PC-3 (cell line): ENCODE data around the gene WTIP. TPM values are rescaled to one million over a fixed set of nuclear protein-coding genes. Genes with fewer than 3 reads are reported as not detected.

Source experiments
- ATAC-seq: fragments of 200-7000 bp; cut with Tn5 transposase; 2 replicates; pipeline ENCODE4 v1.9.1; 2020; ENCODE audit warnings: mild to moderate bottlenecking, moderate library complexity
- BruUV-seq: library from RNA; stranded (reverse); fragments of 400-500 nt; replicated peaks from 2 replicates; lab custom pipeline; 2021; lab: Mats Ljungman, UMichigan
- CTCF ChIA-PET: fragments of 300-600 bp; sonication (Branson Sonifier 250); formaldehyde crosslinking; loops from one replicate; lab custom pipeline; 2022; ENCODE audit warnings: antibody characterized with exemption; lab: Charles Lee
- POLR2A ChIA-PET: fragments of 300-600 bp; sonication (Branson Sonifier 250); formaldehyde crosslinking; loops from one replicate; lab custom pipeline; 2022; ENCODE audit warnings: antibody characterized with exemption; ENCODE audit not compliant: unreplicated experiment; lab: Charles Lee
- DNase-seq: peaks from one replicate; pipeline ENCODE4 v3.0.0-alpha.2; 2015
- H2AFZ ChIP-seq: fragments of 300-600 bp; sonication (generic); 2 replicates; pipeline ENCODE4 v1.6.0; 2016; ENCODE audit warnings: antibody characterized with exemption, low read length
- H3F3A ChIP-seq: fragments of 300-600 bp; sonication (generic); one replicate; pipeline ENCODE4 v1.6.0; 2017; ENCODE audit warnings: antibody characterized with exemption, low read length, control low read depth, mild to moderate bottlenecking; ENCODE audit not compliant: unreplicated experiment
- H3K27ac ChIP-seq: fragments of 300-600 bp; sonication (generic); 2 replicates; pipeline ENCODE4 v1.5.1; 2016; ENCODE audit warnings: mild to moderate bottlenecking, low read length
- H3K27me3 ChIP-seq: fragments of 300-600 bp; sonication (generic); 2 replicates; pipeline ENCODE4 v1.6.1; 2016; ENCODE audit warnings: low read length, mixed read lengths
- H3K36me3 ChIP-seq: fragments of 300-600 bp; sonication (generic); 2 replicates; pipeline ENCODE4 v1.6.1; 2016; ENCODE audit warnings: low read depth, mixed run types, low read length, mixed read lengths
- H3K4me1 ChIP-seq: fragments of 300-600 bp; sonication (generic); 2 replicates; pipeline ENCODE4 v1.5.1; 2016; ENCODE audit warnings: low read length; ENCODE audit not compliant: insufficient read depth
- H3K4me2 ChIP-seq: fragments of 300-600 bp; sonication (generic); 2 replicates; pipeline ENCODE4 v1.6.0; 2016; ENCODE audit warnings: low read length
- H3K4me3 ChIP-seq: fragments of 300-600 bp; sonication (generic); 2 replicates; pipeline ENCODE4 v1.5.1; 2016; ENCODE audit warnings: mild to moderate bottlenecking, low read length, mixed read lengths
- H3K79me2 ChIP-seq: fragments of 300-600 bp; sonication (generic); 2 replicates; pipeline ENCODE4 v1.6.1; 2017; ENCODE audit warnings: low read length, mixed read lengths
- H3K9ac ChIP-seq: fragments of 300-600 bp; sonication (generic); 2 replicates; pipeline ENCODE4 v1.6.0; 2016; ENCODE audit warnings: mild to moderate bottlenecking, low read length
- H3K9me2 ChIP-seq: fragments of 300-600 bp; sonication (generic); replicated peaks from 2 replicates; pipeline ENCODE4 v1.6.1; 2016; ENCODE audit warnings: mixed run types, low read length, mixed read lengths
- H3K9me3 ChIP-seq: fragments of 300-600 bp; sonication (generic); 2 replicates; pipeline ENCODE4 v1.6.1; 2016; ENCODE audit warnings: low read length, mixed read lengths
- H4K20me1 ChIP-seq: fragments of 300-600 bp; sonication (generic); 2 replicates; pipeline ENCODE4 v1.6.1; 2016; ENCODE audit warnings: low read length, mixed read lengths
- EZH2 ChIP-seq: fragments of 300-600 bp; sonication (generic); IDR thresholded peaks from one replicate; pipeline ENCODE4 v1.6.1; 2017; ENCODE audit warnings: antibody characterized with exemption, mild to moderate bottlenecking, low read length; ENCODE audit not compliant: unreplicated experiment
- EZH2phosphoT487 ChIP-seq: fragments of 300-600 bp; sonication (generic); IDR thresholded peaks from 2 replicates; pipeline ENCODE4 v1.6.1; 2018; ENCODE audit warnings: mild to moderate bottlenecking, antibody characterized with exemption, low read length, borderline replicate concordance
- intact Hi-C: fragments of 100-400 bp; cut with micrococcal nuclease; formaldehyde crosslinking; loops from 2 replicates; pipeline ENCODE4 v1.9.0; 2023
- total RNA-seq: library from RNA; depleted of rRNA; stranded (reverse); fragments of >200 nt; gene quantifications from 2 replicates; pipeline ENCODE4 v1.2.3, GENCODE V29; 2014
- TF ChIP-seq, protein P1 (sequence below): fragments of 300-600 bp; sonication (generic); conservative IDR thresholded peaks from 2 replicates; pipeline ENCODE4 v1.5.1; 2017; ENCODE audit warnings: antibody characterized with exemption, low read depth, mild to moderate bottlenecking, low read length

WTIP gene
- total RNA-seq, 1 experiment from 2014 or later, result 5.2 TPM

- intact Hi-C loops, result no loop called here
- no peak overlapping the region; the same call in 1 of the 2 replicates for H3K4me2 ChIP-seq
Measured at GRCh38 chr19:34474233-34474989, 7.1 kb upstream of the WTIP start.

GRCh38 chr19:34475026-34475974 lies 6.3 kb upstream of the WTIP start:
- ChIA-PET CTCF (no interaction called here), POLR2A (no interaction called here)
- Histone ChIP-seq H3K27me3 (no peaks in the 10 kb centered on the region), H3K9me3 (no peaks in the 10 kb centered on the region), H3K4me1 (peaks cover 7% of the 10 kb centered on the region), H3K9me2 (no peaks in the 10 kb centered on the region), H2AFZ (no peak overlapping the region), H3K79me2 (no peaks in the 10 kb centered on the region), H3K36me3 (peaks cover 19% of the 10 kb centered on the region), H3K4me2 (no peak overlapping the region; the same call in 1 of the 2 replicates), H4K20me1 (0 out of 2 replicates have a peak, but pooled peaks cover 3% of the 10 kb centered on the region), H3F3A (peaks cover 3% of the 10 kb centered on the region), H3K9ac (no peak overlapping the region), H3K27ac (0 out of 2 replicates have a peak overlapping the region, but pooled peaks have one; percentile 33), H3K4me3 (no peak overlapping the region)
- TF ChIP-seq EZH2phosphoT487 (no peak), EZH2 (no peak)
- TF ChIP-seq, protein P1, sequence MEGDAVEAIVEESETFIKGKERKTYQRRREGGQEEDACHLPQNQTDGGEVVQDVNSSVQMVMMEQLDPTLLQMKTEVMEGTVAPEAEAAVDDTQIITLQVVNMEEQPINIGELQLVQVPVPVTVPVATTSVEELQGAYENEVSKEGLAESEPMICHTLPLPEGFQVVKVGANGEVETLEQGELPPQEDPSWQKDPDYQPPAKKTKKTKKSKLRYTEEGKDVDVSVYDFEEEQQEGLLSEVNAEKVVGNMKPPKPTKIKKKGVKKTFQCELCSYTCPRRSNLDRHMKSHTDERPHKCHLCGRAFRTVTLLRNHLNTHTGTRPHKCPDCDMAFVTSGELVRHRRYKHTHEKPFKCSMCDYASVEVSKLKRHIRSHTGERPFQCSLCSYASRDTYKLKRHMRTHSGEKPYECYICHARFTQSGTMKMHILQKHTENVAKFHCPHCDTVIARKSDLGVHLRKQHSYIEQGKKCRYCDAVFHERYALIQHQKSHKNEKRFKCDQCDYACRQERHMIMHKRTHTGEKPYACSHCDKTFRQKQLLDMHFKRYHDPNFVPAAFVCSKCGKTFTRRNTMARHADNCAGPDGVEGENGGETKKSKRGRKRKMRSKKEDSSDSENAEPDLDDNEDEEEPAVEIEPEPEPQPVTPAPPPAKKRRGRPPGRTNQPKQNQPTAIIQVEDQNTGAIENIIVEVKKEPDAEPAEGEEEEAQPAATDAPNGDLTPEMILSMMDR, result no peak
- no TSS peak for BruUV-seq
- ATAC-seq, result peak; percentile 68
- peak; percentile 70 for DNase-seq
- intact Hi-C loops, result no loop called here

More at GRCh38 chr19:34474233-34474989, 7.1 kb upstream of the WTIP start:
- ATAC-seq (peak; percentile 32), DNase-seq (no peak)
- Histone ChIP-seq H3K27me3 (no peaks in the 10 kb centered on the region), H3K4me1 (peaks cover 7% of the 10 kb centered on the region), H2AFZ (no peak overlapping the region), H3K36me3 (peaks cover 19% of the 10 kb centered on the region), H3K27ac (0 out of 2 replicates have a peak overlapping the region, but pooled peaks have one; percentile 33), H4K20me1 (0 out of 2 replicates have a peak, but pooled peaks cover 3% of the 10 kb centered on the region), H3K4me3 (no peak overlapping the region), H3K9ac (no peak overlapping the region), H3K79me2 (no peaks in the 10 kb centered on the region), H3K9me2 (no peaks in the 10 kb centered on the region), H3K9me3 (no peaks in the 10 kb centered on the region), H3F3A (peaks cover 3% of the 10 kb centered on the region)
- TF ChIP-seq EZH2phosphoT487 (no peak), EZH2 (no peak)
- TF ChIP-seq, protein P1, result no peak
- POLR2A ChIA-PET, result no interaction called here
- CTCF ChIA-PET, result no interaction called here
- no TSS peak for BruUV-seq
